ENCODE data around the gene PGPEP1. TPM values are rescaled to one million over a fixed set of nuclear protein-coding genes. Genes with fewer than 3 reads are reported as not detected.

The PGPEP1 gene
- total and polyA plus RNA-seq, 2 donors (not counting 3 experiments of a cell fraction or from before 2014, with no cell fraction given), result 9.9 to 27.2 TPM

DNA sequence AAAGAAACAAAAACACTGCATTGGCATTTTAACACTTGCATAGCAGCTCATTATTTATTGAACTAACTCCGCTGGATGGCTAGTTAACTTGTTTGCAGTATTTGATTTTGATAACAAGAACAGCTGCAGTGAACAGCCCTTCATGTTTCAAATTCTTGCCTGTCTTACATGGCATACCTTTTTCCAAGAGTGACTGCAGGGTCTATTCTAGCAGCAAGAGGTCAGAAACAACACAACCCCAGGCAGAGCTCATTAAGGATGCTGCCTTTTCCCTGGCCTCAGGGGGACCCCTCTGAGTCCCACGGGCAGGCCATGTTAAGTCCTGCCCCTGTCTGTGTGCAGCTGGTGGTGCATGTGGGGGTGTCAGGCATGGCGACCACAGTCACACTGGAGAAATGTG lies 16.6 kb downstream of the PGPEP1 start:
- CTCF ChIA-PET, result interaction anchor here (1.2 kb wide), 1 partner anchor 29 kb away, joined by 4 read pairs; the partner anchor contains the start of gene GDF15
- Histone ChIP-seq H4K20me1 (replicated peaks; ENCODE audit: control insufficient read depth, extremely low read depth, insufficient read depth, low read length) (no peaks in the 10 kb centered on the region), H3K79me2 (ENCODE audit: control insufficient read depth, insufficient read depth, low read length) (no peaks in the 10 kb centered on the region), H3K4me1 (ENCODE audit: control insufficient read depth, extremely low read depth, insufficient read depth, low read length) (no peaks in the 10 kb centered on the region), H3K9ac (replicated peaks; ENCODE audit: extremely low read depth, insufficient read depth, low read length) (no peak overlapping the region), H3K9me1 (replicated peaks; ENCODE audit: control insufficient read depth, extremely low read depth, insufficient read depth, low read length) (no peaks in the 10 kb centered on the region), H3K4me3 (replicated peaks in 1 of 3; ENCODE audit: insufficient read depth in 1 of 3, low read depth in 1 of 3, low read length in 3 of 3) (no peak overlapping the region), H3K9me3 (replicated peaks; ENCODE audit: control insufficient read depth, insufficient read depth, low read length) (no peaks in the 10 kb centered on the region), H2AFZ (ENCODE audit: low read depth, low read length) (no peak overlapping the region), H3K27ac (ENCODE audit: insufficient read depth, low read depth, low read length) (no peak overlapping the region), H3K27me3 (ENCODE audit: control insufficient read depth in 2 of 2, insufficient read depth in 2 of 2, low read length in 2 of 2) (no peaks in the 10 kb centered on the region), H3K4me2 (ENCODE audit: insufficient read depth, low read length) (no peak overlapping the region), H3K36me3 (ENCODE audit: control insufficient read depth in 2 of 2, extremely low read depth in 1 of 2, insufficient read depth in 2 of 2, low read length in 2 of 2) (peaks cover 0 to 10% of the 10 kb centered on the region in 2 experiments)
- intact Hi-C loops (cut with micrococcal nuclease), result no loop called here
- POLR2A ChIA-PET, result no interaction called here
- DNase-seq (ENCODE audit: low read depth, low spot score) (no peak), FAIRE-seq (no peak)
- TF ChIP-seq, protein P1, sequence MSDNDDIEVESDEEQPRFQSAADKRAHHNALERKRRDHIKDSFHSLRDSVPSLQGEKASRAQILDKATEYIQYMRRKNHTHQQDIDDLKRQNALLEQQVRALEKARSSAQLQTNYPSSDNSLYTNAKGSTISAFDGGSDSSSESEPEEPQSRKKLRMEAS (IDR thresholded peaks at IDR 0.05; ENCODE audit: insufficient read depth, insufficient read length), result no peak
- no peak for TF ChIP-seq POLR2A (IDR thresholded peaks at IDR 0.05; ENCODE audit: low read depth, low read length)
- no peak for TF ChIP-seq EZH2 (IDR thresholded peaks at IDR 0.05; ENCODE audit: borderline replicate concordance, low read depth, low read length, severe bottlenecking)
- dilution Hi-C loops (cut with MboI; ENCODE audit: extremely low pct_ligation_motif_present, low sequenced_read_pairs), result no loop called here
- no TSS peak for BruUV-seq (replicated peaks)

DNA sequence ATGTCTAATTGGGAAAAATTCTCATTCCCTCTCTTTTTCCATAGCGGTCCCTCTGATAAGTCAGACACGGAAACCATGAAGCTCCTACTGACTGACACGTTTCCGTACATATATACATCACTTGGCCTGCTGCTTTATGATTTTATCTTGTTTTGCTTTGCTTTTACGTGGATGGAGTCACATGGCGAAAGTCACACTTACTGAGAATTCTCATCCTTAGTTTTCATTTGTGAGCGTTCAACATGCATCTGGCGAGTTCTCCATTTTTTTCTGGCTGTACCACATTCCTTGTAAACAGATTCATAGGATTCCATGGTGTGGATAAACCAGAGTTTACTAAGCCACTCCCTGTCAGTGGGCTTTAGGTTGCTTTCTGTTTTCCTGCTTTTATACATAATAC lies 21.2 kb downstream of the PGPEP1 start:
- POLR2A ChIA-PET, result interaction anchor here (6.5 kb wide), 1 partner anchor 25 kb away, joined by 87 read pairs; the partner anchor contains the start of gene GDF15
- H3K4me2 ChIP-seq (ENCODE audit: insufficient read depth, low read length), result no peak overlapping the region
- FAIRE-seq (no peak), DNase-seq (ENCODE audit: low read depth, low spot score) (no peak)
- no peaks in the 10 kb centered on the region for H4K20me1 ChIP-seq (replicated peaks; ENCODE audit: control insufficient read depth, extremely low read depth, insufficient read depth, low read length)
- H3K36me3 ChIP-seq (ENCODE audit: control insufficient read depth in 2 of 2, extremely low read depth in 1 of 2, insufficient read depth in 2 of 2, low read length in 2 of 2), result peaks cover 0 to 7% of the 10 kb centered on the region in 2 experiments
- no peak overlapping the region for H3K27ac ChIP-seq (ENCODE audit: insufficient read depth, low read depth, low read length)
- H3K4me3 ChIP-seq (replicated peaks in 1 of 3; ENCODE audit: insufficient read depth in 1 of 3, low read depth in 1 of 3, low read length in 3 of 3), result no peak overlapping the region
- no peaks in the 10 kb centered on the region for H3K9me3 ChIP-seq (replicated peaks; ENCODE audit: control insufficient read depth, insufficient read depth, low read length)
- no peaks in the 10 kb centered on the region for H3K27me3 ChIP-seq (ENCODE audit: control insufficient read depth in 2 of 2, insufficient read depth in 2 of 2, low read length in 2 of 2)
- no peak overlapping the region for H3K9ac ChIP-seq (replicated peaks; ENCODE audit: extremely low read depth, insufficient read depth, low read length)
- no TSS peak for BruUV-seq (replicated peaks)
- no peak for TF ChIP-seq EZH2 (IDR thresholded peaks at IDR 0.05; ENCODE audit: borderline replicate concordance, low read depth, low read length, severe bottlenecking)
- no peak for TF ChIP-seq MYC (IDR thresholded peaks at IDR 0.05; ENCODE audit: low read depth, low read length)
- no peak for TF ChIP-seq FOS (IDR thresholded peaks at IDR 0.05; ENCODE audit: borderline replicate concordance, insufficient read depth, low read length)
- TF ChIP-seq JUN (IDR thresholded peaks at IDR 0.05; ENCODE audit: borderline replicate concordance, insufficient read depth, insufficient read length, low read depth), result no peak
- TF ChIP-seq POLR2A (IDR thresholded peaks at IDR 0.05; ENCODE audit: low read depth, low read length), result no peak
- TF ChIP-seq, protein P1 (IDR thresholded peaks at IDR 0.05; ENCODE audit: insufficient read depth, insufficient read length), result no peak
- TF ChIP-seq POLR2AphosphoS5 (IDR thresholded peaks at IDR 0.05; ENCODE audit: insufficient read depth, low read depth, low read length), result no peak
- TF ChIP-seq GATA2 (IDR thresholded peaks at IDR 0.05; ENCODE audit: insufficient read depth, insufficient read length, low read depth, low read length), result no peak
- TF ChIP-seq, protein P2, sequence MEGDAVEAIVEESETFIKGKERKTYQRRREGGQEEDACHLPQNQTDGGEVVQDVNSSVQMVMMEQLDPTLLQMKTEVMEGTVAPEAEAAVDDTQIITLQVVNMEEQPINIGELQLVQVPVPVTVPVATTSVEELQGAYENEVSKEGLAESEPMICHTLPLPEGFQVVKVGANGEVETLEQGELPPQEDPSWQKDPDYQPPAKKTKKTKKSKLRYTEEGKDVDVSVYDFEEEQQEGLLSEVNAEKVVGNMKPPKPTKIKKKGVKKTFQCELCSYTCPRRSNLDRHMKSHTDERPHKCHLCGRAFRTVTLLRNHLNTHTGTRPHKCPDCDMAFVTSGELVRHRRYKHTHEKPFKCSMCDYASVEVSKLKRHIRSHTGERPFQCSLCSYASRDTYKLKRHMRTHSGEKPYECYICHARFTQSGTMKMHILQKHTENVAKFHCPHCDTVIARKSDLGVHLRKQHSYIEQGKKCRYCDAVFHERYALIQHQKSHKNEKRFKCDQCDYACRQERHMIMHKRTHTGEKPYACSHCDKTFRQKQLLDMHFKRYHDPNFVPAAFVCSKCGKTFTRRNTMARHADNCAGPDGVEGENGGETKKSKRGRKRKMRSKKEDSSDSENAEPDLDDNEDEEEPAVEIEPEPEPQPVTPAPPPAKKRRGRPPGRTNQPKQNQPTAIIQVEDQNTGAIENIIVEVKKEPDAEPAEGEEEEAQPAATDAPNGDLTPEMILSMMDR (IDR thresholded peaks at IDR 0.05; ENCODE audit: extremely low read depth in 1 of 2, insufficient read depth in 1 of 2, low read depth in 1 of 2, low read length in 2 of 2), result no peak
- peaks cover 28% of the 10 kb centered on the region for H3K4me1 ChIP-seq (ENCODE audit: control insufficient read depth, extremely low read depth, insufficient read depth, low read length)
- CTCF ChIA-PET, result interaction anchor here (1.2 to 2.9 kb wide), 3 partner anchors 25 to 49 kb away, joined by 5 to 20 read pairs (median 8); partner anchors contain the start of gene GDF15
- H3K9me1 ChIP-seq (replicated peaks; ENCODE audit: control insufficient read depth, extremely low read depth, insufficient read depth, low read length), result no peaks in the 10 kb centered on the region
- H3K79me2 ChIP-seq (ENCODE audit: control insufficient read depth, insufficient read depth, low read length), result no peaks in the 10 kb centered on the region
- no peak overlapping the region for H2AFZ ChIP-seq (ENCODE audit: low read depth, low read length)
- intact Hi-C loops (cut with micrococcal nuclease), result no loop called here
- dilution Hi-C loops (cut with MboI; ENCODE audit: extremely low pct_ligation_motif_present, low sequenced_read_pairs), result no loop called here
